Measurements from ENCODE around the gene AGBL4.

Gene AGBL4

DNA sequence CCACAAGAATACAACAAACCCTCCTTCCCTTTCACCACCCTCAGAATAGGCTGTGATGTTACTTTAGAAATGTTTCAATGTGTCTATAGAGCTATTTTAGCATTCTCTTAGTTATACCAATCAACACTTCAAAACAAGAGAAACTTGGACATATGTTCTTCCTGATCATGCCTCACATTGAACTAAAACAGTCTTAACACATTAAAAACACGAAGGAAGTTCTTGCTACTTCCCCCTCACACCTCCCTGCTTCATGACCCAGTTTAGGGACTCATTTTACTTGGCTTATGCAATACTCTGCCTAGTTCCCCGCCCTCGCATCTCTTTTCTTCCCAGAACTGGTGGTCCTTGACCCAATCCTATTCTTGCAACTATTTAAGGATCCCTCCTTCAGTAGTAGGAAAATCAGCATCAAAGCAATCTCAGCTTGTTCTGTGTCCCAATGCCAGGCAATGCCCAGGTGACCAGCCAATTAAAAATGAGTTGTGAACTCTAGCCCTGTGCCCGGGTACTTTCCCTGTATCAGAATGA lies 838.2 kb downstream of the AGBL4 start:
- DNase-seq (ENCODE audit: low read depth in 3 of 3): no peak

DNA sequence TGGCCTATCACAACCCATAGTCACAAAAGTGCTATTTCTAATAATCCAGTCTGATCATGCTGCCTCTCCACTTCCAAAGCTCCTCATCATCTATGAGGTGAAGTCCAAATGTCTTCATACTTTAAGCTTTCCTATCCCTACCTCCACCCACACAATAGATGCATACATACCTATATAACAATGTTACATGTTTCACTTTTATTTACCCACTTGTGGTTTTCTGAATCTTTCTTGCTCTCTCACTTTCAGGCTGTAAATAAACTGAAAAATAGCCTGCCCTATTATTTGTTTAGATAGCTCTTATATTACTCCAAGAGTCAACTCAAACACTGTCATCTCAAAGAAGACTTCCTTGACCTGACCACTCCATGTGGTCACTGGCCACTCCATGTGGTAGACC lies 840.3 kb downstream of the AGBL4 start:
- no peak for DNase-seq (ENCODE audit: low read depth in 3 of 3)

DNA sequence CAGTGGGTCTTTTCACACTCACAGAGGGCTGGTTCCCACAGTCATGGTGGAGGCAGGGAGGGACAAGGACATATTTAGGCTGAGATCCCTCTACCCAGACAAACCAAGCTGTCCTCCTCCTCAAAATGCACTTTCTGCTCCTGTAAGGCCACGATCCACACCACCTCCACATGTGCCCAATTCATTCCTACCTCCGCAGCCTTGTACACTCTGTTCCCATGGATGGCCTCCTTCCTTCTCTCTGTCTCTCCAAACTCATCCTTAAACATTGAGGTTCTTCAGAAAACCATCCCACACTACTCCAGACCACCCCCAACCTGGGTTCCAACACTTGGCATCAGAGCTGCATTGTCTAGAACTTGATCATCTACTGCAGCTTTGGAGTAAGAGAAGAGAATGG lies 842.7 kb downstream of the AGBL4 start:
- no peak for DNase-seq (ENCODE audit: low read depth in 3 of 3)

DNA sequence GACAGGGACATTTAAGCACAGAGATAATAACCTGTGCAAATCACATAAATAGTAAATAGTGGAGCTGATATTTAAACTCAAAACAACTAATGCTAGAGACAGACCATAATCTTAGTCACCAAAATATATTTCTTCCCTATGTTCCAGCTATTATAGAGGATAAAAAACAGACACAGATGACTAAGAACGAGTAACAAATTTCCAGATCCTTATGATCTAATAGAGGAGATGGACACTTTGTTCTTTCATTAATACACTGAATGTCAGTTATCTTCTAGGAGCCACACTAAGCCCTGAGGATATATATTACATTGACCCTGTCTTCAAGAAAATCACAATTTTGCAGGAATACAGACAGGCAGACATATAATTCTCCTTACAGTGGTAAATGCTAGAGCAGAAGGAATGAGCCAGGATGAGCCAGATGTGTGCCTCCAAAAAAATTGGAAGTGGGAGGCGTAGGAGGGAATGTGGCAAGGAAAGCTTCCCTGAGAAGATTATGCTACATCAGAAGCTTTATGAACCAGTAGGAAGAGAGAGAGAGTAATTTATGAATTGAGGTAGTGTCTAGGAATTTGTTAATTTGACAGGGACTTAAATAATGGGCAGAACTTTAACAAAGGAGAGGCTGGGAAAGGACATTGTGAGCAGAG lies 851.7 kb downstream of the AGBL4 start:
- no peak for DNase-seq (ENCODE audit: low read depth in 3 of 3)

DNA sequence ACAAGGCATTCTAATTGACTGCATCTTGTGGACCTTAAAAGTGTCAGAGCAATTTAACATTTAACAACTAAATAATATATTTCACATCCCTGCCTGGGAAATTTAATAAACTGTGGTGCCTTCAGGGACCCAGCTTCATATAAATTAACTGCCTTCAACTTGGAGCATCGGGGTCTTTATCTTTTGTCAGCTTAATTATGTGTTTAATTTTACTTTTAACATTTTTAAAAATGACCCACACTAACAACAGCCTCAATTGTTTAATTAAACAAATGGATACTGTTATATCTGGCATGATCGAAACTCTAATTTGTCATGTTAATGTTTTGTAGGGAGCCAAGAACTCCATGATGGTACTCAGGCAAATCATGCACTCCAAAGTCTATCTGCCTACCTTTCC lies 857.7 kb downstream of the AGBL4 start:
- no peak for DNase-seq (ENCODE audit: low read depth in 3 of 3)

DNA sequence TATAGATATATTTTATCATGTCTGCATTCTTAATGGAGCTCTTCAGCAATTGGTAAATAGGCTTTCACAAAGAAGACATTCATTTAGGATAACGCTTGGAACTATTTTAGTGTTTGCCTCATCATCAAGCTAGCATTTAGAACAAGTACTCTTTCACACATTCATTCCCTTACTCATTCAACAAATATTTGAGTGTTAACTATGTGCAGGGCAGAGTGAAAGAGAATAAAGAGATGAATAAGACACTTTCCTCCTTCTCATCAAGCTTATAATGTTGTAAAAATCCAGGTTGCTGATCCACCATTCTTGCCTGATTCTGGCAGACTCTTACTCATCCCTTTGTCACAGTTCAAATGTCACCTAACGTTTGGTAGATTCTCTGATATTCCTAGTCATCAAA lies 860.7 kb downstream of the AGBL4 start:
- no peak for DNase-seq (ENCODE audit: low read depth in 3 of 3)

DNA sequence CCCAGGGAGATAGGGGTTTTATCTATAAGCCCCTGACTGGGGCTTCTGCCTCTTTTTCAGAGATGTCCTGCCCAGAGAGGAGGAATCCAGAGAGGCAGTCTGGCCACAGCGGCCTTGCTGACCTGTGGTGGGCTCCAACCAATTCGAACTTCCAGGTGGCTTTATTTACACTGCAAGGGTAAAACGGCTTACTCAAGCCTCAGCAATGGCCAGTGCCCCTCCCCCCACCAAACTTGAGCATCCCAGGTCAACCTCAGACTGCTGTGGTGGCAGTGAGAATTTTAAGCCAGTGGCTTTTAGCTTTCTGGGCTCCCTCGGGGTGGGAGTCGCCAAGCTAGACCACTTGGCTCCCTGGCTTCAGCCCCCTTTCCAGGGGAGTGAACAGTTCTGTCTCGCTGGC lies 863.1 kb downstream of the AGBL4 start:
- DNase-seq (ENCODE audit: low read depth in 3 of 3): no peak

DNA sequence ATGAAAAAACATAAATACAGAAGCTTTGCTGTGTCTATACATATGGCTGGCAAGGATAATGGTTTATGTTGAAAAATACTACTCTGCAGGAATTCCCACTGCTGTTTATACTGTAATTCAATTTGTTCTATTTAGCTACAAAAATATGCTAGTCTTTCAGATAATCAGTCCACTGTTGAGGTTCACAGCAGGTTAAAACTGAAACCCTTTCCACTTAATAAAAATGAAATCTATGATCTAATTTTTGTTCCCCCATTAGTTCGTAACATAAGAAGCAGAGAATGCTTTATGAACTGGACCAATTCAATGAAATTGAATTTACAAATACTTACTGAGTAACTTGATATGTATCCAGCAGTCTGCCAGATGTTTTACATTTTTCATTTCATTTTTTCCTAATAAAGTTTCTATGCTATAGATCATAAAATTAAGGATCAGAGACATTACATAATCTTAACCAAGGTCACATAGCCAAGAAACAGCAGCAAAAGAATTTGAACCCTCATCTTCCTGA lies 887.0 kb downstream of the AGBL4 start:
- DNase-seq (ENCODE audit: low read depth in 3 of 3): no peak

DNA sequence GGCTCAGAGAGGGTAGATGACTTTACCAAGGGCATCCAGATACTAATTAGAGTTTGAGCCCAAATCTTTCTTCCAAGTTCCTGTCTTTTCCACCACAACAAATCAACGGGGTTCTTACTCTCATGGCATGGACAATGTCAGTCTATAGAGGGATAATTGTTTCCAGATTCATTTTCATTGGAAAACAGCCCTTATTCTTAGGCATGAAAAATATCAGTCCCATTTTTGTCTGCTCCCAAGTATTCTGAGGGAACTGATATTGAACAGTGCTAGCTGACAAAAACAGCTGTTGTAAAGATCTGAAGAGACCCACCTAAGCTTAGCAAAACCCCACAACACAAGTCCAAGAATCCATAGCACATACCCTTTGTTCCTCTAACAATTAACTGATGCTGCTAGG lies 898.0 kb downstream of the AGBL4 start:
- no peak for DNase-seq (ENCODE audit: low read depth in 3 of 3)

DNA sequence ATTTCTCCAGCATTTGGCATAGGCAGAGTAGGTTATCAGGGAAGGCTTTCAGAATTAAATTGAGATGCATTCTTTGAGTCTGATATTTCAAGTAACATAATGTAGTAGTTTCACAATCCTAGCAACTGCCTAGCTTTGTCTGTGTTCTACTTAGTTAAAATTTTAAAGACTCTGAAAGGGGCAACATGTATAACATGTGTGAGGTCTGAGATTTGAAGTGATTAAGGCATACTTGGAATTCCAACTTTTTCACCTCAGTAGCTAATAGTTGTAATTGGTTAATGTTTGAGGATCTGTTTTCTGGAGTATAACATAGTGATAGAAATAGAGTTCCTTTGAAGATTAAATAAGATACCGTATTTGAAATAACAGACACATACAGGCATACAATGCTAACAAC lies 911.8 kb downstream of the AGBL4 start:
- DNase-seq (ENCODE audit: low read depth in 3 of 3): no peak

DNA sequence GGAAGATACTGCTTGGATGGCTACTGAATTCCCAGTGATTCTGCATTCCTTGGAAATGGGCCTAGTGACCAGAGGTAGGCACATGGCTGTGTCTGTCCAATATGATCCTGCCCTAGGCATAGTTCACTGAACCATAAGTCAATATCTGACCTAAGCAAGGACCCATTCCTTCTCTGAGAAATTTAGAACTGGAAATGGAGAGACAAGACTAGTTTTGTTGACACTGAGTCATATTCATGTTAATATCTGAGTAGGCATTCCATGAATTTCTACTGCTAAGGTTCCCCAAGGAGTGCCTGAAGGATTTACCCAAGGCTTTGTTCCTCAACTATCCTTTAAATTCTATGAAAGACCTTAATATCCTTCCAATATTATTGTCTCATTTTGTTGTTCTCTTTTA lies 917.3 kb downstream of the AGBL4 start:
- DNase-seq (ENCODE audit: low read depth in 3 of 3): no peak

DNA sequence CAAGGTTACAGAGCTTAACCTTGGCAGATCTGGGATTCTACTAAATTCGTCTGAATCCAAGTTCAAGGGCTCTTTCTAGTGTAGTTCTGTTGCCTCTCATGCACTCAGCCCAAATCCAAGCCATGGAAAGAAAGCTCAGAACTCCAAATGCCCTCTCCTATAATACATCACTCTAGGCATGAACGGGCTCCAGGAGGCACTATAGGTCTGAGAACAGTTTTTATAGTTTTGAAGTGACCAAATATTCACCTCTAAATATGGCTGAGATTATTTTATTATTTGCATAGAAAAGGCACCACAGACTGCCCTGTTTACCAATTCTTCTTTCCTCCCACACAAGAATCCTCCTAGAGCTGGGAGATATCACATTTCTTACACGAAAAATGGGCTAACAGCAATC lies 919.2 kb downstream of the AGBL4 start:
- no peak for DNase-seq (ENCODE audit: low read depth in 3 of 3)

DNA sequence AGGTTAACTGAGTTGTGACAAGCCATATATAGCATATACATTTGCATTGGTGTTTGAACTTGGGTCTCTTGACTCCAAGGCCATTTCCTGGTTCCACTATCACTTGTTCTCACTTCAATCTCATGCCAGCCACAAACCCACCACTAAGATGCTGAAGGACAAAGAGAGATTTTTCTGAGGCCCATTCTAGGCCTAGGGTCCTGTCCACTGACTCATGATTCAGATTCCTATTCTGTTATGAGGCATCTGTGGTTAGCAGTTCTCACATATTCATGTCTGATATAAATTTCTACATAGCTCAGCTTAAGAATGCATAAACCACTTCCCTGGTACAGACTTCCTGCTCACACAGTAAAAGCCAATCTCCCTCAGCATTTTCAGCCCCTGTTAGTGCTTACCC lies 921.0 kb downstream of the AGBL4 start:
- no peak for DNase-seq (ENCODE audit: low read depth in 3 of 3)

DNA sequence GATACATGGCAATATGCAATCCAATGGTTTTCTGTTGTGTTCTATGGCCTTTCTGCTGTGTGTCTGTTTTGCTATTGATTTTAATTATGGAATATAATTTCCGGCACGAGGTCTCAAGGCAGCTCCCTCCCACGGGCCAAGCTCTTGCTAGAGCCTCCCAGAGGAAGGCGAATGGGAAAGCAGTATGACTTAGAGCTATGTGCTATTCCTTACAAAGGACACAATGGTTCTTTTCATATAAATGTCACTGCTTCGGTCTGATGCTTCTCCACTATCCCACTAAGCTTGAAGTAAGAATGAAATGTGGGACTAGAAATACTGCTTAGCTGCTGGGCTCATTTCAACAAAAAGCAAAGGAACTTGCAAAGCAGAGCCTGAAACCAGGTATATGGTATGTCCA lies 924.9 kb downstream of the AGBL4 start:
- DNase-seq (ENCODE audit: low read depth in 3 of 3): no peak

DNA sequence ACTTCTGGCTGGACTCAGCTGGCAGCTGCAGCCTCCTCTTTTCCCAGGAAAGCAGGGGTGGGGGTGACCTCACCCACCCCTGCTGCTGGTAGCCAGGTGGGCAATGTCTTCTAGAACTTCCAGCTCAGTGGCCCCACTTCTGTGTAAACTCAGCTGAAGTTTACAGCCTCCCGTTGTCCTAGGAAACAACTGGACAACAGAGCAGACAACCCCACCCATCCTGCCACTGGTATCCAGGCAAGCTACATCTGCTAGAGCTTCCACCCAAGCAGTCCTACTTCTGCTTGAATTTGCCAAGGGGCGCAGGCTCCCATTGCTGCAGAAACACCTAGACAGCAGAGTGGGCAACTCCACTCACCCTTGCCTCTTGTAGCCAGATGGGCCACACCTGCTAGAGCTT lies 937.4 kb downstream of the AGBL4 start:
- no peak for DNase-seq (ENCODE audit: low read depth in 3 of 3)

DNA sequence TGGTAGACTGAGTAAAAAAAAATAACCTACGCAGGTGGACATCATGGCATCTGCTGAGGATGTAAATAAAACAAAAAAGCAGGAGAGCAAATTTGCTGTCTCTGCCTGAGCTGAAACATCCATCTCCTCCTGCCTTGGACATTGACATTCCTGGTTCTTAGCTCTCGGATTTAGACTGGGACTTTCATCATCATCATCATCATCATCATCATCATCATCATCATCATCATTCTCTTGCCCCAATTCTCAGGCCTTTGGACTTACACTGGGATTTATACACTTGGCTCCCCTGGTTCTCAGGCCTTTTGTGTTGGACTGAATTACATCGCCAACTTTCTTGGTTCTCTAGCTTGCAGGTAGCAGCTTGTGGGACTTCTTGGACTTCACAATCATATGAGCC lies 938.7 kb downstream of the AGBL4 start:
- no peak for DNase-seq (ENCODE audit: low read depth in 3 of 3)

DNA sequence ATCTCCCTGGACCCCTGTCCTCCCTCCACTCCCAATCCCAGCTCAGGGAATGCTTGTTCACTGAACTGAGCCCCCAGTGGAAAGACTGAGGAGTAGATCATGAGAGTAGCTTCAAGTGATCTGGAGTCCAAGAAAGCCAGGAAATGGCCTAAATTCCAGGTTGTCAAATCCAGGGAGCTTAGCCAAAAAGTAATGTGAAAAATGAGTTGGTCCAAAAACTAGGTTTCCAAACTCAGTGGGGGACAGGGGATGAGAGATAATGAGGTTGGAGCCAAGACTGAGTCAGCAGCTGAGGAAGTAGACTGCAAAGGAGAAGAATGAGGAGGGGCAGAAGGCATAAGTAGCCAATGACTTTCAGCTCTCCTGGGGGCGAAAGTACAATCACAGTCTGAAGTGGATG lies 963.0 kb downstream of the AGBL4 start:
- no peak for DNase-seq (ENCODE audit: low read depth in 3 of 3)

DNA sequence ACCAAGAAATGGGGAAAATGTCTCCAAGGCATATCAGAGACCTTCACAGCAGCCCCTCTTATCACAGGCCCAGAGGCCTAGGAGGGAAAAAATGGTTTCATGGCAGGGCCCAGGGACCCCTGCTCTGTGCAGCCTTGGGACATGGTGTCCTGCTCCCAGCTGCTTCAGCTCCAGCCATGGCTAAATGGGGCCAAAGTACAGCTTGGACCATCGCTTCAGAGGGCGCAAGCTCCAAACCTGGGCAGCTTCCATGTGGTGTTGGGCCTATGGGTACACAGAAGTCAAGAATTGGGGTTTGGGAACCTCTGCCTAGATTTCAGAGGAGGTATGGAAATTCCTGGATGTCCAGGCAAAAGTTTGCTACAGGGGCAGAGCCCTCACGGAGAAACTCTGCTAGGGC lies 964.7 kb downstream of the AGBL4 start:
- no peak for DNase-seq (ENCODE audit: low read depth in 3 of 3)

DNA sequence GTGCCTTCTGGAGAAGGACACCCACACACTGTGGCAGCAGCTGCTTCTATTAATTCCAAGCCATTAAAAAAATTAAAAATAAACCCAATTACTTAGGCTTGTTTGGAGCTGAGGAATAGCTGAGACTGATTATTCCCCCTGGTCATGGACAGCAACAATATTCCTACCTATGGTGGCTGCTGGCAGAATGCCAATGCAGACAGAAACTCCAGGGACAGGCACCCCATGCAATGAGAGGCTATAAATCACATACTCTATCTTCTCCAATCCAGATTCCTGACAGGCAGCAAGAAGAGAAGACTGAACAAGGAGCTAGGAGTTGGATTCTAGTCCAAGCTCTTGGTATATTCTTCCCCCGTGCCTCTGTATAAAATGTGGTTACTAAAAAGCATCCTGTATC lies 971.7 kb downstream of the AGBL4 start:
- DNase-seq (ENCODE audit: low read depth in 3 of 3): no peak

DNA sequence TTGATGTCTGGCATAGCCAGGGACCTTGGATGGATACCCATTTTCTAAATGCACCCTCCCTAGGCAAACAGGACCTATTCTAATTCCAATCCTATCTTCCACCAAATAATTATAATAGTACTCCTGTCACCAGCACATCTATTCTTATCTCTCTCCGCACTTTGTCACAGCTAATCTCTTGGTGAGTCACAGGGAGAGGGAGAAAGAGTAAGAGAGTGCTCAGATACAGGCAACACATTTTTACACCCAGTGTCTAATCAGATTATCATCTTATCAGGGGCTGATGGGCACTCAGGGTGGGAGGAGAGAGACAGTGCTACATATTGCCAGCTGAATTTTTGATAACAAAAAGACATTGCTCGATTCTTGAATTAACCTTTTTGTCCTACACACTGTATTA lies 972.1 kb downstream of the AGBL4 start:
- DNase-seq (ENCODE audit: low read depth in 3 of 3): no peak

DNA sequence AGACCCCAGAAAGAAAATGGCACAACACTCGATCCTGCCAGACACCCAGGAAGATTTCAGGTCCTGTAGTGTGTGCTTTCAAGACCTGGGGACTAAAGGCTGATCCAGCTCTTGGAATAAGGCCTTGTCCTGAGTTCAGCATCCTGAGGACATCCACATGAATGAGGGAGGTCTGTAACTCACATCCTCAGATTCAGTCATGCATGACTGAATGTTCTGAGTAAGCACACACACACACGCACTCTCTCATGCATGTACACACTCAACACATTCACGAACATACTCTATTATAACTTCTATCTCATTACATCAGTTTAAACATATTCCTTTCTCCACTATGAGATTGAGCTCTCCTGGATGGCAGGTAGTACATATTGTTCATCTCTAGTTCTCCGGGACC lies 973.7 kb downstream of the AGBL4 start:
- no peak for DNase-seq (ENCODE audit: low read depth in 3 of 3)

DNA sequence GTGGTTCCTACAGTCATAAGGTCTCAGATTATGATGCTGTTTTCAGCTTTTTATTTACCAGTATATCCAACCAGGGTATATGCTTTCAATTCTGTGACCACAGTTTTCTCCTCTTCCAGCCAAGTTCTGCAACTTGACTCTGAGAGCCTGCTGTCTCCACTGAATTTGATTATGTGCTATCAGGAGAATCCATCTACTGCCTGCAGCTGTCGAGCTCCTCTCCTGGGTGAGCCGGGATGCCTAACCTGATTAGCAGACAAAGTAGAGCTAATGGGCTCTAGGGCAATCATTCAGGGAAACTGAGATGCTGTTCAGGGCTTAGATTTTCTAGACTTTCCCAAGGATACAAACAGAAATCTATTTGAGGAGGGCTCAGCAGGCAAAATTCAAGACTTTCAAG lies 975.6 kb downstream of the AGBL4 start:
- no peak for DNase-seq (ENCODE audit: low read depth in 3 of 3)

DNA sequence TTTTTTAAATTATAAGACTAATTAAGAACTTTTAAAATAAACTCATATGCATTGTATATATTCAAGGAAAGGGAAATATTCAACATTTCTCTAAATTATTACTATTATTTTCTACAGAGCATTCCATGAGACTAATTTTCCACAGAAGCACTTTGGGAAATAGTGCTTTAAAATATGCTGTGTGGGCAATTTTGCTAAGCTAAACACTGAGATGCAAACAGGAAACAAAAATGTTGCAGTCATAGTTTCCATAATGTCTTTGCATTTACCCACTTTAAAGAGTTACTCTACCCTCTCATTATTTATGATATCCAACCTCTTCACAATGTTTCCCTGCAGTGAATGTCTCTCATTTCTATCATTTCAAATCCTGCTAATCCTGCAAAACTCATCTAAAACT lies 977.4 kb downstream of the AGBL4 start:
- no peak for DNase-seq (ENCODE audit: low read depth in 3 of 3)

DNA sequence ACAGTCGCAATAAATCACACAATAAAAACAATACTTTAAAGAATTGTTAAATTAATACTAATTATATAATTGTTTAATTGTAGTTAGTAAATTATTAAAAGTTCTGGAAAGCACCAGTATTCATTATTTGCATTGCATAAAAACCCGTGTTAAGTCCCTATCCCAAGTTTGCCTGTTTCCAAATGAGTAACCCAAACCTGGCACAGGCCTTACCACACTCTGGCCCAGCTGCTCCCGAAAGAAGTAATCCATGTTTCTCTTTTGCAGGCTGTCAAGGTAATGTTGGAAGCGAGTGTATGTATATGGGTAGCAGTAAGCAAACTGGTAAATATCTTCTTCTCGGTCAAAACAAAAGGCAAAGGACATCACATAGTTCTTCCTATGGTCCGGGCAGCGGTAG lies 978.4 kb downstream of the AGBL4 start:
- no peak for DNase-seq (ENCODE audit: low read depth in 3 of 3)

All from stimulated activated CD4-positive, alpha-beta T cell treated with anti-CD3 and anti-CD28 coated beads, TNF-alpha, amount 100 ng/mL, for 24 hours (primary cell).